CD4-positive, alpha-beta T cell treated with Interleukin-17A for 4 hours (primary cell): ENCODE data around the gene RER1.

Source experiments
- DNase-seq: peaks from one replicate; pipeline ENCODE4 v3.0.0-alpha.2; 2020; ENCODE audit warnings: mixed read lengths

RER1 gene

GRCh38 chr1:2376931-2377672 is 14.5 kb upstream of the RER1 start:
- DNase-seq = no peak

GRCh38 chr1:2377751-2378440 is 13.7 kb upstream of the RER1 start:
- DNase-seq = no peak

- DNase-seq = no peak
These were observed 13.2 kb upstream of the RER1 start for GRCh38 chr1:2378441-2378851.

GRCh38 chr1:2378956-2379732 is 12.5 kb upstream of the RER1 start:
- DNase-seq = no peak

- DNase-seq = no peak
These were observed 11.8 kb upstream of the RER1 start for GRCh38 chr1:2379733-2380404.

- no peak for DNase-seq
These were observed 10.6 kb upstream of the RER1 start for GRCh38 chr1:2380816-2381591.

GRCh38 chr1:2381741-2382620 is 9.7 kb upstream of the RER1 start:
- peak; percentile 84 for DNase-seq

GRCh38 chr1:2382621-2383361 is 8.8 kb upstream of the RER1 start:
- DNase-seq = peak; percentile 38

- DNase-seq = no peak
These were observed 8.1 kb upstream of the RER1 start for GRCh38 chr1:2383576-2383975.

- no peak for DNase-seq
These were observed 7.3 kb upstream of the RER1 start for GRCh38 chr1:2384130-2384860.

GRCh38 chr1:2384941-2385481 is 6.6 kb upstream of the RER1 start:
- DNase-seq = no peak

- DNase-seq = no peak
These were observed 5.9 kb upstream of the RER1 start for GRCh38 chr1:2385606-2386280.

- no peak for DNase-seq
These were observed 4.7 kb upstream of the RER1 start for GRCh38 chr1:2386636-2387611.

GRCh38 chr1:2388004-2388913 is 3.4 kb upstream of the RER1 start:
- DNase-seq = no peak

- DNase-seq = no peak
These were observed 2.0 kb upstream of the RER1 start for GRCh38 chr1:2389644-2390043.

- DNase-seq = no peak
These were observed 379 bp downstream of the RER1 start for GRCh38 chr1:2391931-2392509.
